Measurements from ENCODE around the gene GLB1L3.
"Not testable (repeated sequence)": the region's sequence is repeated elsewhere in the genome, so short reads cannot be mapped to it uniquely, and the experiment has no call there.

GRCh38 chr11:134255184-134255561 lies 21.0 kb upstream of the GLB1L3 start:
- TF ChIP-seq CTCF (IDR thresholded peaks at IDR 0.05); POLR2AphosphoS5 (IDR thresholded peaks at IDR 0.05); POLR2A (IDR thresholded peaks at IDR 0.05); EP300 (IDR thresholded peaks at IDR 0.05; ENCODE audit: low read depth): not testable (repeated sequence)
